Body of pancreas (tissue), 4 donors: ENCODE results near the gene ERCC2.

Experiments
- CTCF ChIP-seq, 7 experiments: fragments of 450-650 bp in 4 of 7; fragments of 200-600 bp in 3 of 7; sonication (generic) in 3 of 7; IDR thresholded peaks; one replicate each; pipeline ENCODE4 v1.5.1; 2016 to 2019; ENCODE audit warnings: antibody characterized with exemption in 7 of 7
- POLR2A ChIP-seq, 3 donors: fragments of 450-650 bp; IDR thresholded peaks; one replicate each; pipeline ENCODE4 v1.6.1; 2016; ENCODE audit warnings: antibody characterized with exemption in 3 of 3, mild to moderate bottlenecking in 2 of 3

GRCh38 chr19:45306040-45306439 lies 64.3 kb downstream of the ERCC2 start:
- no peak for TF ChIP-seq CTCF (IDR thresholded peaks at IDR 0.05)
- no peak for TF ChIP-seq POLR2A (IDR thresholded peaks at IDR 0.05)
